H1 (cell line): ENCODE results near the gene PRRT1. TPM values are rescaled to one million over a fixed set of nuclear protein-coding genes. Genes with fewer than 3 reads are reported as not detected.

Source experiments
- CTCF ChIA-PET: fragments of 300-600 bp; sonication (Branson Sonifier 250); formaldehyde crosslinking; loops from one replicate; lab custom pipeline; 2021; ENCODE audit not compliant: partially characterized antibody; lab: Charles Lee
- POLR2A ChIA-PET: fragments of 300-600 bp; sonication (Branson Sonifier 250); formaldehyde crosslinking; loops from one replicate; lab custom pipeline; 2021; ENCODE audit warnings: inconsistent platforms; ENCODE audit not compliant: partially characterized antibody; lab: Charles Lee
- DNase-seq, 2 experiments: peaks; one replicate each; pipeline versions ENCODE4 v3.0.0 to v3.0.0-alpha.2; 2010 to 2022; ENCODE audit warnings: low spot score in 2 of 2, low read depth in 1 of 2, mixed read lengths in 1 of 2
- FAIRE-seq: peaks from 2 replicates; lab custom pipeline; 2011; peaks lifted over from hg19 to GRCh38; lab: Jason Lieb, UNC
- H2AFZ ChIP-seq: 2 replicates; pipeline ENCODE4 v1.8.1; 2012; ENCODE audit warnings: low read length, inconsistent platforms
- H2AK5ac ChIP-seq: 2 replicates; pipeline ENCODE4 v1.6.1; 2013; ENCODE audit warnings: low read depth, low read length
- H2BK120ac ChIP-seq: replicated peaks from 2 replicates; pipeline ENCODE3; 2013; ENCODE audit warnings: low read depth, low read length, inconsistent platforms
- H2BK12ac ChIP-seq: 2 replicates; pipeline ENCODE4 v1.6.1; 2013; ENCODE audit warnings: low read depth, low read length
- H2BK15ac ChIP-seq: 2 replicates; pipeline ENCODE4 v1.6.1; 2013; ENCODE audit warnings: low read length
- H2BK20ac ChIP-seq: 2 replicates; pipeline ENCODE4 v1.6.1; 2013; ENCODE audit warnings: low read length
- H2BK5ac ChIP-seq: 2 replicates; pipeline ENCODE4 v1.6.1; 2013; ENCODE audit warnings: low read depth, low read length
- H3K14ac ChIP-seq: 2 replicates; pipeline ENCODE4 v1.6.1; 2013; ENCODE audit warnings: inconsistent platforms; ENCODE audit not compliant: insufficient read length
- H3K18ac ChIP-seq: 2 replicates; pipeline ENCODE4 v1.6.1; 2013; ENCODE audit warnings: low read length; ENCODE audit errors: extremely low read depth
- H3K23ac ChIP-seq: 2 replicates; pipeline ENCODE4 v1.6.1; 2013; ENCODE audit warnings: inconsistent platforms; ENCODE audit not compliant: insufficient read length
- H3K23me2 ChIP-seq: 2 replicates; pipeline ENCODE4 v1.6.1; 2013; ENCODE audit warnings: low read depth, low read length
- H3K27ac ChIP-seq: 2 replicates; pipeline ENCODE4 v1.6.1; 2011; ENCODE audit warnings: low read depth, low read length, inconsistent platforms
- H3K27me3 ChIP-seq, 4 experiments: replicated peaks in 1 of 4; 1 replicate in 1 of 4; 2 replicates in 3 of 4; pipeline versions ENCODE4 v1.6.1 to v1.8.1; 2011 to 2013; ENCODE audit warnings: low read length in 3 of 4, mild to moderate bottlenecking in 3 of 4, inconsistent platforms in 2 of 4, mixed read lengths in 2 of 4, moderate library complexity in 1 of 4; ENCODE audit not compliant: control insufficient read depth in 3 of 4, insufficient read depth in 3 of 4; ENCODE audit errors: extremely low read depth in 1 of 4
- H3K36me3 ChIP-seq, 4 experiments: 2 replicates each; pipeline versions ENCODE4 v1.6.1 to v1.8.1; 2011 to 2013; ENCODE audit warnings: mild to moderate bottlenecking in 4 of 4, low read length in 3 of 4, moderate library complexity in 2 of 4, control low read depth in 1 of 4, inconsistent platforms in 1 of 4; ENCODE audit not compliant: insufficient read depth in 4 of 4, control insufficient read depth in 2 of 4
- H3K4ac ChIP-seq: replicated peaks from 2 replicates; pipeline ENCODE3; 2013; ENCODE audit warnings: low read length, low read depth, mixed read lengths, inconsistent platforms; ENCODE audit not compliant: insufficient read length
- H3K4me1 ChIP-seq, 4 experiments: replicated peaks in 1 of 4; 1 replicate in 1 of 4; 2 replicates in 3 of 4; pipeline versions ENCODE4 v1.6.1 to v1.8.1; 2011 to 2013; ENCODE audit warnings: low read length in 3 of 4, inconsistent platforms in 2 of 4, mixed read lengths in 1 of 4; ENCODE audit not compliant: insufficient read depth in 4 of 4, control insufficient read depth in 3 of 4
- H3K4me2 ChIP-seq, 2 experiments: 2 replicates each; pipeline versions ENCODE4 v1.6.1 to v1.8.1; 2011 to 2013; ENCODE audit warnings: low read depth in 2 of 2, low read length in 2 of 2, control low read depth in 1 of 2, inconsistent platforms in 1 of 2, mild to moderate bottlenecking in 1 of 2; ENCODE audit not compliant: insufficient read depth in 1 of 2
- H3K4me3 ChIP-seq, 4 experiments: fragments of 200-600, 300-600 bp in 1 of 4; sonication (generic), shearing (Covaris generic), sonication (Bioruptor Twin) in 1 of 4; 2 replicates each; pipeline versions ENCODE4 v1.5.1 to v1.8.1; 2011 to 2016; ENCODE audit warnings: low read length in 4 of 4, low read depth in 3 of 4, control low read depth in 2 of 4, inconsistent platforms in 2 of 4, mild to moderate bottlenecking in 2 of 4, mixed read lengths in 1 of 4, moderate library complexity in 1 of 4; ENCODE audit not compliant: insufficient read depth in 2 of 4; ENCODE audit errors: extremely low read depth in 1 of 4
- H3K56ac ChIP-seq: replicated peaks from 2 replicates; pipeline ENCODE3; 2013; ENCODE audit warnings: low read depth, mild to moderate bottlenecking, mixed read lengths, low read length, inconsistent platforms; ENCODE audit not compliant: insufficient read length
- H3K79me1 ChIP-seq: 2 replicates; pipeline ENCODE4 v1.6.1; 2013; ENCODE audit warnings: low read depth, low read length, control low read depth
- H3K79me2 ChIP-seq, 2 experiments: 2 replicates each; pipeline versions ENCODE4 v1.6.1 to v1.8.1; 2012 to 2013; ENCODE audit warnings: low read length in 2 of 2, mild to moderate bottlenecking in 2 of 2, inconsistent platforms in 1 of 2; ENCODE audit not compliant: insufficient read depth in 2 of 2, control insufficient read depth in 1 of 2
- H3K9ac ChIP-seq, 4 experiments: replicated peaks in 1 of 4; 1 replicate in 1 of 4; 2 replicates in 3 of 4; pipeline versions ENCODE4 v1.6.1 to v1.8.1; 2011 to 2013; ENCODE audit warnings: low read depth in 3 of 4, low read length in 3 of 4, control low read depth in 2 of 4, mild to moderate bottlenecking in 2 of 4, moderate library complexity in 2 of 4, inconsistent platforms in 1 of 4; ENCODE audit errors: extremely low read depth in 1 of 4
- H3K9me3 ChIP-seq, 2 experiments: 2 replicates each; pipeline versions ENCODE4 v1.6.1 to v1.8.1; 2012 to 2013; ENCODE audit warnings: mild to moderate bottlenecking in 2 of 2, moderate library complexity in 2 of 2, control low read depth in 1 of 2, inconsistent platforms in 1 of 2, low read depth in 1 of 2, low read length in 1 of 2, mixed read lengths in 1 of 2; ENCODE audit not compliant: insufficient read depth in 2 of 2
- H4K20me1 ChIP-seq, 2 experiments: replicated peaks in 1 of 2; 2 replicates each; pipeline versions ENCODE3 to v1.8.1; 2011 to 2013; ENCODE audit warnings: inconsistent platforms in 2 of 2, low read length in 2 of 2, mild to moderate bottlenecking in 1 of 2; ENCODE audit not compliant: insufficient read depth in 2 of 2, control insufficient read depth in 1 of 2
- H4K5ac ChIP-seq: 2 replicates; pipeline ENCODE4 v1.6.1; 2013; ENCODE audit warnings: low read length, low read depth, mixed read lengths, inconsistent platforms; ENCODE audit not compliant: insufficient read length
- H4K8ac ChIP-seq: 2 replicates; pipeline ENCODE4 v1.8.0; 2013; ENCODE audit warnings: mild to moderate bottlenecking, moderate library complexity, low read length, inconsistent platforms; ENCODE audit not compliant: insufficient read depth; ENCODE audit errors: extremely low read depth
- H4K91ac ChIP-seq: replicated peaks from 2 replicates; pipeline ENCODE3; 2013; ENCODE audit warnings: low read length, mixed read lengths, inconsistent platforms; ENCODE audit not compliant: insufficient read length
- BCL11A ChIP-seq, 2 experiments: IDR thresholded peaks; one replicate each; pipeline ENCODE4 v1.6.1; 2011; ENCODE audit warnings: low read depth in 2 of 2, low read length in 2 of 2, mild to moderate bottlenecking in 2 of 2
- CHD2 ChIP-seq: IDR thresholded peaks from 2 replicates; pipeline ENCODE4 v1.6.1; 2012; ENCODE audit warnings: low read length, improper control_type of control experiment
- CREB1 ChIP-seq: IDR thresholded peaks from 2 replicates; pipeline ENCODE4 v1.6.1; 2012; ENCODE audit warnings: inconsistent platforms
- EGR1 ChIP-seq: IDR thresholded peaks from 2 replicates; pipeline ENCODE4 v1.6.1; 2011; ENCODE audit warnings: low read depth, low read length, borderline replicate concordance
- RBBP5 ChIP-seq: IDR thresholded peaks from 2 replicates; pipeline ENCODE4 v1.7.1; 2012; ENCODE audit warnings: low read depth, mild to moderate bottlenecking, inconsistent platforms, low read length, moderate library complexity, borderline replicate concordance
- SP1 ChIP-seq: IDR thresholded peaks from 2 replicates; pipeline ENCODE4 v1.6.1; 2011; ENCODE audit warnings: low read depth, low read length
- SP2 ChIP-seq: IDR thresholded peaks from 2 replicates; pipeline ENCODE4 v1.6.1; 2012; ENCODE audit warnings: mild to moderate bottlenecking, low read length, inconsistent platforms
- TAF7 ChIP-seq: optimal IDR thresholded peaks from 2 replicates; pipeline ENCODE3; 2011; ENCODE audit warnings: low read depth, mild to moderate bottlenecking, inconsistent platforms, low read length, moderate library complexity, borderline replicate concordance
- TBP ChIP-seq: IDR thresholded peaks from 2 replicates; pipeline ENCODE4 v1.6.1; 2011; ENCODE audit warnings: low read depth, low read length, improper control_type of control experiment
- ZNF274 ChIP-seq: IDR thresholded peaks from 2 replicates; pipeline ENCODE4 v1.7.0; 2012; ENCODE audit warnings: low read length, borderline replicate concordance; ENCODE audit errors: extremely low read depth
- WGBS, 2 experiments: shearing (Covaris generic) in 1 of 2; methylation state at CpG; one replicate each; pipeline versions ENCODE4 v1.1.6 to v1.1.7; 2013 to 2015; ENCODE audit warnings: low lambda C conversion rate in 2 of 2, mixed read lengths in 2 of 2, inconsistent platforms in 1 of 2, low coverage in 1 of 2, missing lambda C conversion rate in 1 of 2; ENCODE audit not compliant: insufficient replicate concordance in 2 of 2, insufficient coverage in 1 of 2, insufficient read length in 1 of 2; ENCODE audit errors: extremely low coverage in 1 of 2, missing lambda C conversion rate in 1 of 2; 5-methylcytosine and 5-hydroxymethylcytosine counted together
- polyA plus RNA-seq, 7 experiments: library from polyadenylated mRNA; depleted of rRNA in 3 of 7; stranded (reverse) in 5 of 7; unstranded in 2 of 7; fragments of >200 nt in 5 of 7; fragments of 200-250 nt in 2 of 7; gene quantifications; 1 replicate in 5 of 7; 2 replicates in 1 of 7; 4 replicates in 1 of 7; pipeline versions ENCODE4 v1.2.1 to v1.2.3, GENCODE V29; 2011 to 2013; ENCODE audit warnings: missing spikeins in 2 of 7, mixed read lengths in 2 of 7
- total RNA-seq: library from RNA; stranded (reverse); fragmentation: NEBNext Ultra II Directional; extraction: Animal tissue kit (Norgen Biotek cat#: 25700); gene quantifications from 2 replicates; pipeline ENCODE4 v1.2.1, GENCODE V29; 2021
- TF ChIP-seq, protein P1 (sequence below): IDR thresholded peaks from 2 replicates; pipeline ENCODE4 v1.6.1; 2012; ENCODE audit warnings: inconsistent platforms
- TF ChIP-seq, protein P2 (sequence below): IDR thresholded peaks from 2 replicates; pipeline ENCODE4 v1.6.1; 2011; ENCODE audit warnings: low read length, improper control_type of control experiment

PRRT1 gene
- total and polyA plus RNA-seq, 2 of the 8 experiments (the other 6 are each of a cell fraction or from before 2014, with no cell fraction given): 0.71 to 2.8 TPM

DNA sequence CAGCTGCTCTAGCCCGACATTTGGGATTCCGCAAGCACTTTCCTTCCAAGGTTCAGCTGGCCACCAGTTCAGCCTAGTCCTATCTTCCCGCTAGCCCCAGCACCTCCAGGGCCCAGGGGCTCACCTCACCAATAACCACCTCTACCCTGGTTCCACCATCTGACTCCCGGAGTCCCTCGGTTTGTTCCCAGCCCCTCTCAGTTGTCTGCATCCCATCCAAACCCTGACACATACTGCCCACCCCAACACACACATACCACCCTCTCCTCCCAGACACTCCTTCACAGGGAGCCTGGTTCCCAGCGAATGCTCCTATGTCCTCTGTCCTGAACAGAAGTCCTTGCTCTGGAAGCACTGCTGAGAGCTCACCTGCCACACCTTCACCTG, 43.0 kb downstream of the PRRT1 start:
- no peak overlapping the region for H3K9ac ChIP-seq
- H4K5ac ChIP-seq: no peak overlapping the region
- peak overlapping the region; percentile 4 to 55; a peak in 3 of 4 replicates for H3K4me2 ChIP-seq
- H2AK5ac ChIP-seq: no peak overlapping the region
- no peak overlapping the region for H2BK12ac ChIP-seq
- peak overlapping the region in 2 of 4 experiments; percentile 5 to 9; a peak in 2 of 8 replicates for H3K4me3 ChIP-seq
- no peak overlapping the region for H2BK5ac ChIP-seq
- no peak overlapping the region for H3K27ac ChIP-seq
- H3K14ac ChIP-seq: no peak overlapping the region
- H3K56ac ChIP-seq: no peak overlapping the region
- H3K18ac ChIP-seq: peak overlapping the region; percentile 1; the same call in 1 of the 2 replicates
- no peak overlapping the region for H2BK120ac ChIP-seq
- POLR2A ChIA-PET: interaction anchor here (1.0 to 3.1 kb wide), 13 partner anchors 8 to 86 kb away, joined by 3 to 16 read pairs (median 4); partner anchors contain the start of genes ATF6B, EGFL8, GPSM3 and PRRT1
- H3K79me2 ChIP-seq: no peaks in the 10 kb centered on the region
- no peak overlapping the region for H3K4ac ChIP-seq
- H4K91ac ChIP-seq: no peak overlapping the region
- no peak for DNase-seq
- H3K79me1 ChIP-seq: no peaks in the 10 kb centered on the region
- no peak overlapping the region; the same call in 1 of the 2 replicates for H4K8ac ChIP-seq
- H3K36me3 ChIP-seq: no peaks in the 10 kb centered on the region
- no peak overlapping the region for H2BK15ac ChIP-seq
- no peak for FAIRE-seq
- 70% methylated on average over 6 of the region's 6 CpGs; no CpG with 5 or more reads in 1 of the 2 experiments for WGBS, 2 experiments
- H3K23me2 ChIP-seq: 0 out of 2 replicates have a peak, but pooled peaks cover 2% of the 10 kb centered on the region
- H4K20me1 ChIP-seq: peaks cover 3 to 4% of the 10 kb centered on the region in 2 experiments
- H3K9me3 ChIP-seq: no peaks in the 10 kb centered on the region
- no peak overlapping the region for H2AFZ ChIP-seq
- CTCF ChIA-PET: interaction anchor here (0.6 to 6.0 kb wide), 8 partner anchors 10 to 918 kb away, joined by 3 to 49 read pairs (median 4); no protein-coding TSS in a partner anchor
- H3K23ac ChIP-seq: no peak overlapping the region
- no peak overlapping the region for H2BK20ac ChIP-seq
- peaks cover 2 to 14% (median 9%) of the 10 kb centered on the region in 4 experiments for H3K4me1 ChIP-seq
- peaks cover 0 to 11% (median 6%) of the 10 kb centered on the region in 4 experiments; a peak in 5 of 7 replicates for H3K27me3 ChIP-seq
- TF ChIP-seq CREB1: no peak
- TF ChIP-seq CHD2: no peak
- TF ChIP-seq TAF7: no peak
- TF ChIP-seq BCL11A (IDR thresholded peaks at IDR 0.05; ENCODE audit: low read depth in 2 of 2, low read length in 2 of 2): no peak
- TF ChIP-seq, protein P1, sequence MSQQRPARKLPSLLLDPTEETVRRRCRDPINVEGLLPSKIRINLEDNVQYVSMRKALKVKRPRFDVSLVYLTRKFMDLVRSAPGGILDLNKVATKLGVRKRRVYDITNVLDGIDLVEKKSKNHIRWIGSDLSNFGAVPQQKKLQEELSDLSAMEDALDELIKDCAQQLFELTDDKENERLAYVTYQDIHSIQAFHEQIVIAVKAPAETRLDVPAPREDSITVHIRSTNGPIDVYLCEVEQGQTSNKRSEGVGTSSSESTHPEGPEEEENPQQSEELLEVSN: no peak
- no peak for TF ChIP-seq EGR1
- TF ChIP-seq ZNF274: no peak
- TF ChIP-seq, protein P2, sequence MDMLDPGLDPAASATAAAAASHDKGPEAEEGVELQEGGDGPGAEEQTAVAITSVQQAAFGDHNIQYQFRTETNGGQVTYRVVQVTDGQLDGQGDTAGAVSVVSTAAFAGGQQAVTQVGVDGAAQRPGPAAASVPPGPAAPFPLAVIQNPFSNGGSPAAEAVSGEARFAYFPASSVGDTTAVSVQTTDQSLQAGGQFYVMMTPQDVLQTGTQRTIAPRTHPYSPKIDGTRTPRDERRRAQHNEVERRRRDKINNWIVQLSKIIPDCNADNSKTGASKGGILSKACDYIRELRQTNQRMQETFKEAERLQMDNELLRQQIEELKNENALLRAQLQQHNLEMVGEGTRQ: no peak
- TF ChIP-seq TBP: no peak
- no peak for TF ChIP-seq RBBP5
- no peak for TF ChIP-seq SP1
- TF ChIP-seq SP2: no peak
